HG02763 (cell line): ENCODE results near the gene ATP6V0A4.
"Not testable (repeated sequence)": the region's sequence is repeated elsewhere in the genome, so short reads cannot be mapped to it uniquely, and the experiment has no call there.

Experiments
- ATAC-seq: cut with Tn5 transposase; IDR thresholded peaks from one replicate; pipeline ENCODE4 v1.9.1; 2021; ENCODE audit warnings: mild to moderate bottlenecking, moderate library complexity; ENCODE audit not compliant: unreplicated experiment

The ATP6V0A4 gene

GRCh38 chr7:138797715-138798320 lies at the start of gene ATP6V0A4, which contains the start of gene TMEM213:
Gene ATP6V0A4, minus strand, starts transcription at chr7:138798196. Its CDS starts 26,949 bp downstream, at chr7:138771247.
Gene TMEM213, plus strand, starts transcription at chr7:138797994. Its CDS starts 111 bp downstream, at chr7:138798105.
- ATAC-seq = no peak

GRCh38 chr7:138845711-138846110 lies 47.7 kb upstream of the ATP6V0A4 start:
- no peak for ATAC-seq

GRCh38 chr7:138843632-138844580 lies 45.9 kb upstream of the ATP6V0A4 start:
- ATAC-seq = no peak

GRCh38 chr7:138842111-138842510 lies 44.1 kb upstream of the ATP6V0A4 start:
- ATAC-seq = no peak

- no peak for ATAC-seq
Observed at GRCh38 chr7:138838166-138838565, 40.2 kb upstream of the ATP6V0A4 start.

- no peak for ATAC-seq
Observed at GRCh38 chr7:138837627-138838026, 39.6 kb upstream of the ATP6V0A4 start.

GRCh38 chr7:138835087-138835486 lies 37.1 kb upstream of the ATP6V0A4 start:
- no peak for ATAC-seq

GRCh38 chr7:138834583-138834982 lies 36.6 kb upstream of the ATP6V0A4 start:
- ATAC-seq = no peak

GRCh38 chr7:138833596-138833995 lies 35.6 kb upstream of the ATP6V0A4 start:
- no peak for ATAC-seq

GRCh38 chr7:138832966-138833365 lies 35.0 kb upstream of the ATP6V0A4 start:
- no peak for ATAC-seq

GRCh38 chr7:138829335-138829734 lies 31.3 kb upstream of the ATP6V0A4 start:
- ATAC-seq = no peak

- no peak for ATAC-seq
Observed at GRCh38 chr7:138828302-138828701, 30.3 kb upstream of the ATP6V0A4 start.

GRCh38 chr7:138825049-138825721 lies 27.2 kb upstream of the ATP6V0A4 start:
- no peak for ATAC-seq

- ATAC-seq = no peak
Observed at GRCh38 chr7:138822867-138823535, 25.0 kb upstream of the ATP6V0A4 start.

GRCh38 chr7:138821912-138822311 lies 23.9 kb upstream of the ATP6V0A4 start:
- no peak for ATAC-seq

- ATAC-seq = no peak
Observed at GRCh38 chr7:138819625-138820024, 21.6 kb upstream of the ATP6V0A4 start.

GRCh38 chr7:138816650-138817049 lies 18.7 kb upstream of the ATP6V0A4 start:
- no peak for ATAC-seq

GRCh38 chr7:138814816-138815332 lies 16.9 kb upstream of the ATP6V0A4 start:
- ATAC-seq = no peak

- ATAC-seq = no peak
Observed at GRCh38 chr7:138813945-138814344, 15.9 kb upstream of the ATP6V0A4 start.

- not testable (repeated sequence) for ATAC-seq
Observed at GRCh38 chr7:138811327-138811726, 13.3 kb upstream of the ATP6V0A4 start.

GRCh38 chr7:138809346-138809745 lies 11.3 kb upstream of the ATP6V0A4 start:
- ATAC-seq = no peak
